Esophagus mucosa (tissue), 1 donor: ENCODE measurements around the gene ZCCHC14. TPM values are rescaled to one million over a fixed set of nuclear protein-coding genes. Genes with fewer than 3 reads are reported as not detected.
"Not testable (repeated sequence)": the region's sequence is repeated elsewhere in the genome, so short reads cannot be mapped to it uniquely, and the experiment has no call there.

Experiments used
- ATAC-seq: fragments of 200-7000 bp; cut with Tn5 transposase; one replicate; pipeline ENCODE4 v1.9.1; 2020
- total RNA-seq: library from RNA; stranded (reverse); gene quantifications from one replicate; pipeline ENCODE4 v1.2.4, GENCODE V29; 2023
- donor health status: DM: yes; HTN: yes; CAD: no.

The ZCCHC14 gene
- total RNA-seq, 1 donor from 2014 or later = 11.4 TPM

DNA sequence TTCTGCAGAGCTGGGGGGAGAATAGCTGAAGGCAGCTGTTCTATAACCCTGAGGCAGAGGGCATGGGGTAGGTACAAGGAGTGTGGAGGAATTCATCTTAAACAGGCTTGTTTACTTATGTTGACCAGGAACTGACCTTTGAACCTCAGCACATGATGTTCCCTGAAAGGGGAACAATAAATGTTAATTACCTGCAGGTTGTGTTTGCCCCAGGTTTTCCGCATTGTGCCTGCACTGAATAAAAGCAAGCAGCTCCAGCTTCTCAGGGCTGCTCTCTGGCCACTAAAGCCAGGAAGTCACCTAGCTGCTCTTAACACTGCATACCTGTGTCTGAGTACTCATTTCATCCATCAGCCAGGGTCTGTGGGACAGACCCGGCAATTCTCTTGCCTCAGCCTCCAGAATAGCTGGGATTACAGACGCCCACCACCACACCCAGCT lies 113.5 kb downstream of the ZCCHC14 start:
- not testable (repeated sequence) for ATAC-seq

DNA sequence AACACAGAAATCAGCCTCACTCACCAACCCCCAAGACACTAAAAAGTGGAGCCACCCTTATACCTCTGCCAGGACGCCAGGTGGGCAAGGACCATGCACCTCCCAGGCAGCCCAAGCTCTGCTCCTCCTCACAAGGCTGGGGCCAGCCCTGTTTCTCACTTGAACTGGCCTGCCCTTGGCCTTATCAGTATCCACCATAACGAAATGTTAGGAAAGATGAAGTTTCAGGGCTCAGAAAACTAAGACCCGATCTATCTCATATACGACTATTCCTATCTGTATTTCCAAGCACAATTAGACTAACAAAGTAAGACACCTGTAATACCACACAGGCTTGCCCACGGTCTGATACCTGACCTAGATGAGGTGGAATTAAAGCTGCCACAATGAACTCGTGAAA lies 116.2 kb downstream of the ZCCHC14 start:
- ATAC-seq = no peak

DNA sequence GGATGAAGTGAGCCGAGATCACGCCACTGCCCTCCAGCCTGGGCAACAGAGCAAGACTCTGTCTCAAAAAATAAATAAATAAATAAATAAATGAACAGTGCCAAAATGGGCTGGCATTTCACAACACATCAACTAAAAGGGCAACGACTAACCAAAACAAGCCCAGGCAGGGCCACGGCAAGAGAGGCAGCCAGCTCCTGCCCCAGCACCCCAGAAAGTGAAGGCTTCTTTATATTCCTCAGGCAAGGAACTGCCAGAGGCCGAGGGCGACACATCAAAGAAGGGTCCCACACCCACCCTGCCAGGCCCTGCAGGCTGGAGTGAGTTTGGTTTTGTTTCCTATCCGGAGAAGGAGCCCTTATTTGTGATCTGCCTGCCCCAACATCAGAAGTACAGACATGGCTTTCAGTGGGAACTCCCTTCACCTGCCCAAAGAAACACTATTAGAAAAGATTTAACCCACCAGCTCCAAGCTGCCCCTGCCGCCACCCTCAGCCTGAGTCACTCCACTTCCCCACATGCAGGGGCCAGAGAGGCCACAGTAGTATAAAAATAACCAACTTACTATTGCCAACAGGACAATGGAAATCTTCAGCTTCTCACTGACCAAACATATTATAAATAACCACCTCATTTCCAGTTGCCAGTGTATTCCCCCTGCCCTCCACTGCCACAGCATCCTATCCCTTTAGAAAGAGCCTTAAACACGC lies 117.2 kb downstream of the ZCCHC14 start:
- peak; percentile 61 for ATAC-seq

DNA sequence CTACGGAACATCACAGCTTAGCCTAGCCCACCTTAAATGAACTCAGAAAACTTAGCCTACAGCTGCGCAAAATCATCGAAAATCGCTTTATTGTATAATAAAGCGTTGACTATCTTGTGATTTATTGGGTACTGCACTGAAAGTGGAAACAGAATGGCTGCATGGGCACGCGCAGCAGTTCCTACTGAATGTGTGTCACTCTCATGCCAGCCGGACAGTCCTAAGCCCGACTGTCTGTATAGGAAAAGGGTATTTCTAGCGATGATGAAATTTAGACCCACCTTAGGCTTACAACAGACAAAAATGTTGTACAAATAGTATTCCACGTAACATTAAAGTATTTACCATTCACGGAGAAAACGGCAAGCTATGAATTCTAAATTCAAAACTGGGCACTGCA lies 118.5 kb downstream of the ZCCHC14 start:
- ATAC-seq = no peak

DNA sequence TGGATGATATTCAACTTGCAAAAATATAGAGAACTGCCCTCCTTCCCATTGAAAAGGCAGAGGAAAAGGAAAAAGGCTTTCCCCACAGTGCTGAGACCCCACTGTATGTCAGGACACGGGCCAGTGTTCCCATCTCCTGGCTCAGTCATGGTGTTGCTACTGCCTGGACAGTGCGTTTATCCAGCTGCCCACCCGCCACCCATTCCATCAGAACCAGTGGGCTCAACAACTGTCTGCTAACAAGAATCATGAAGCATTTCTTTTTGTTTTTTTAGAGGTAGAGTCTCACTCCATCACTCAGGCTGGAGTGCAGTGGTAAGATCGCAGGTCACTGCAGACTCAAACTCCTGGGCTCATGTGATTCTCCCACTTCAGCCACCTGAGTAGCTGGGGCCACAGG lies 120.5 kb downstream of the ZCCHC14 start:
- no peak for ATAC-seq

DNA sequence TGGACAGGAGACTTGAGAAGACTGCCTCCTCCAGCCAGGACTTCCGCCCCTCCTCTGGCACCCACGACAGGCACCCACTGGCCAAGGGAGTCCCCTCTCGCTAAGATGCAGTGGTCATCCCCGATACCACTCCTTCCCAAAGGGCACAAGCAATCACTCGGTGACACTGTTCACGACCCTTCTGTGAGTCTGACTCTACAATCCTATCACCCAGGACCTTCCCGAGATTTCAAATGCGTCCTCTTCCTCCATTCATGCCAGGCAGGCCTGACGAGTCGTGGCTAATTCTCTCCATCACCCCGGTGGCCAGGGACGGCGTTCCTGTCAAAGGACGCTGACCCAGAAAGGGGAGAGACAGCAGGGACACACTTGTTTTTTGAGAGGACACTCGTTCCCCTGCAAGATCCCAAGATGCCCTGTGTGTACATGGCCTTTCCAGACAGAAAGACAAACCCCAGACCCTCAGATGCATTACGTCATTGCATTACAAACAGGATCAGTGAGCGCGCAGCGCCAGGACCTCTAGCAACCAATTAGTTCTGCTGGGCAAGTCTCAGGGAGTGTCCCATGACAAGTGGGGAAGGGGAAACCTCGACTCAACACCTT lies 121.5 kb downstream of the ZCCHC14 start:
- no peak for ATAC-seq

DNA sequence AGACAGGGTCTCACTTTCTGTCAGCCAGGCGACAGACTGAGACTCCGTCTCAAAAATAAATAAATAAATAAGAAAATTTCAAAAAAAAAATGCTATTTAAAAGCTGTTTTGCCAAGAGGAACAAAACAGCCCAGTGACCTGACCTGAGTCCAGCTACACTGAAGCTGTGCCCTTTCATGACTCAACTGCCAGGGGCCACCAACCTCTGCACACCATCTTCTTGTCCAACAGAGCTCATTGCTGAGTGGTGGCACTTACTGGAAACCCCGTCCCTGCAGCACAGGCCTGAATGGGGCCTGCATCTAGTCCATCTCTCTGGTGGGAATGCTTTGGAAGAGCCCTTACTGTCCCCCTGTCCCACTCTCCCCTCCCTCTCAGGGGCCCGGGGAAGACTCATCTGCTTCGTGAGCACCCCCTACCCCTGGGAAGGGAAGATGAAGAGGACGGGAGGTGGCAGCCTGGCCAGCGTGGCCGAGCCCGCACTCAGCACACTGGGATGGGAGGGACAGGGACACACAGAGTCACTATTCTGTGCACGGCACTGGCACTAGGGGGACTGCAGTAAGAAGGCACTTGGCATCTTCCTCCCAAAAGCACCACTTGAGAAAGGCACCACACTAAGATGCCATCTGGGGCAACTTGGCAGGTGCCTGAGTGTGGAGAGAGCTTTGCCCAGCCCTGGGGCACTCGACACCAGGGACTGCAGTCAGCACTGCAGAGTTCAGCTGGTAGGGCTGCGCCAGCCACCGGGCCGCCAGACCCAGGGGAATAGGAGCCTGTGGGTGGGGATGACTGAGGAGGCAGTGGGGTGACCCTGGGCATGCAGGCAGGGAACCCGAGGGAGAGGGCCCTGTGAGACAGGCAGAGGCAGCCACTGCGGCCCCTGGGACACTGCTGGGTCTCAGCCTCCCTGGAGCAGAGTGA lies 122.8 kb downstream of the ZCCHC14 start:
- ATAC-seq = no peak

DNA sequence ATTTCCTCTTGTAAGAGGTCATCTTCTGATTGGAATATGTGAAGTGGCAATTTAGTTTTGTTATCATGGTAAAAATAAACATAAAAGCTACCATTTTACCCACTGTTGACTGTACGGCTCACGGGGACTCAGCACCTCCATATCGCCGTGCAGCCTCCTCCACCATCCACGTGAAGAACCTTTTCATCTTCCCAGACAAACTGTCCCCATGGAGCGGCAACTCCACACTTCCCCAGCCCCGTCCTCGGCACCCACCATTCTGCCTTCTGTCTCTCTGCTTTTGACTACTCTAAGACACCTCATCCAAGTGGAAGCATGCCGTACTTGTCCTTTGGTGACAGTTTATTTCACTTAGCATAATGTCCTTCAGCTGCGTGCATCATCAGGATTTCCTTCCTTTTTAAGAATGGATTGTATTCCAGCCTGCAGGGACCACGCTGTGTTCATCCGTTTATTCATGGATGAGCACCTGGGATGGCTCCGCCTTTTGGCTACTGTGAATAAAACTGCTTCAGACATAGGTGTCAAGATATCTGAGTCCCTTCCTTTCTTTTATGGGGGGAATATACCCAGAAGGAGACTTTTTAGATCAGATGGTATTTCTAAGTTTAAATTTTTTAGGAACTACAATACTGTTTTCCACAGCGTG lies 123.6 kb downstream of the ZCCHC14 start:
- no peak for ATAC-seq

DNA sequence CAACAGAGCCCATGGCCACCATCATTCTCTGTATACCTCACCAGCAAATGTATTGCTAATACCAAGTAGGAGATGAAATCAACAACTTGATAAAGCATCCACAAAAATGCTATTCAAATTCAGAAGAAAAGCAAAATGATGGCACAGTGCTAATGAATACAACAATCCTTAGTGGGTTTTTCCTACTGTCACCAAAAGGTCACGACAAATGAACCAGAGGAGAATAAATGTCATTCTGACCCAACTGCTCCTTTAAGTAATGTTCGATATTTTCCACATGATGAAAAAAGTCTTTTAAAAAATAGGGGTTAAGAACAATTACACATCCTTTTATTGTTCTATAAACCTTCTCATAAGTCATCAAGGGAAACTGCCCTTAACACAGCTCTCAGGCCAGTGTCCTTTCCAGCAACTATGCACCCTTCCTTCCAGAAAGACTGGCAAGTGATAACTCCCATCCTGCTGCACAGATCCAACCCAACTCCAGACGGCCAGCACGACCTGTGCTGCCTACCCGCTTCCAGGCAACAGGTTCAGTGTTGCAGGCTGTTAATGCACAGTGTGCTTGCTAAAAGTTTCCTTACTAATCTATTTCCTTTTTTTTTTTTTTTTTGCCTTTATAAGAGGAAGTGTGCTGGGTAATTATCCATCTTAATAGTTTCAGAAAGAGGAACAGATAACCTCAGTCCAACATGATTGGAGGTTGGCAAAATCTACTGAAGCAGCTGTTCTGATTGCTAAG lies 124.6 kb downstream of the ZCCHC14 start:
- no peak for ATAC-seq

DNA sequence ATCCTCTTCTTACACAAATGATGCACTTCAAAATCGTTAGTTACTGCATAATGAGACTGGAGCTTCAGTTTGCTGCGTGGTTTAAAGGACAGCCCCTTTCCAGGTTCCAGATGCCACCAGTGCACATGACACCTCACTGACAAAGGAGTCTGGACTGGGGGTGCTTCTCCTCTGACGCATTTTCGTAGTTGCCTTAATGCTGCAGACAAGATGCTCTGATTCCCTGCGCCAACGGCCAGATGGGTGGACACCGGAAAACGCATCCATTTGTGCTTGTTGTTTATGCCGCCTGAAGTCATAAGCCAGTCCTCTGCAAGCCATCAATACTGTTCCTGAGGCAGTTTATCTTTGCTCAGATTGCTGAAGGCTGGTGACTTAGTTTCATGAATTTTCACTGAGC lies 125.3 kb downstream of the ZCCHC14 start:
- ATAC-seq = no peak

DNA sequence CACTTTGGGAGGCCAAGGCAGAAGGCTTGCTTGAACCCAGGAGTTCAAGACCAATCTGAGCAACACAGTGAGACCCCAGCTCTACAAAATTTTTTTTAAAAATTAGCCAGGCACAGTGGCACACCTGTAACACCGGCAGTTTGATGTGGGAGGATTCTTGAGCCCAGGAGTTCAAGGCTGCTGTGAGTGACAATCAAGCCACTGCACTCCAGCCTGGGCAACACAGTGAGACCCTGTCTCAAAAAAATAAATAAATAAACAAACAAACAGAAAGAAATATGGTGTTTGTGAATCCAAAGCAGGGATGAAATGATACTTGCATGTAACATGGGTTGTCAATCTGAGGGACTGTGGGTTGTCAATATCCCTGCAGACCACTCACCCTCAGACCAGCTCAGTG lies 125.9 kb downstream of the ZCCHC14 start:
- ATAC-seq = no peak

DNA sequence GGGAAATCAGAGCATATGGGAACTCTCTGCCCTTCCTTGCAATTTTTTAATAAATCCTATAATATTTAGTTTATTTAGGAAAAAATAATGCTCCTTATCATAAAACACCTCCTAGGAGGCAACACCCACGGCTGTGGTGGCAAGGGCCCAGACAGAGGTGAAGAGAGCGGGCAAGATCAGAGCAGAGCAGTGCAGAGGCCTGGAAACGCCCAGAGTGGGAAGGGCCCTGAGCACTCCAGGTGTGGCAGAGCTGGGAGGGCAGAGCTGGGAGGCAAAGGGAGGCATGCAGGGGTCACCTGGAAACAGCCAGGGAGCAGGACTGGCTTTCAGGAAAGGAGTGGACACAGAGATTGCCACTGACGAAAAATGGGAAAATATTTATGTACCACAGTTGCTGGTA lies 126.5 kb downstream of the ZCCHC14 start:
- peak; percentile 45 for ATAC-seq

DNA sequence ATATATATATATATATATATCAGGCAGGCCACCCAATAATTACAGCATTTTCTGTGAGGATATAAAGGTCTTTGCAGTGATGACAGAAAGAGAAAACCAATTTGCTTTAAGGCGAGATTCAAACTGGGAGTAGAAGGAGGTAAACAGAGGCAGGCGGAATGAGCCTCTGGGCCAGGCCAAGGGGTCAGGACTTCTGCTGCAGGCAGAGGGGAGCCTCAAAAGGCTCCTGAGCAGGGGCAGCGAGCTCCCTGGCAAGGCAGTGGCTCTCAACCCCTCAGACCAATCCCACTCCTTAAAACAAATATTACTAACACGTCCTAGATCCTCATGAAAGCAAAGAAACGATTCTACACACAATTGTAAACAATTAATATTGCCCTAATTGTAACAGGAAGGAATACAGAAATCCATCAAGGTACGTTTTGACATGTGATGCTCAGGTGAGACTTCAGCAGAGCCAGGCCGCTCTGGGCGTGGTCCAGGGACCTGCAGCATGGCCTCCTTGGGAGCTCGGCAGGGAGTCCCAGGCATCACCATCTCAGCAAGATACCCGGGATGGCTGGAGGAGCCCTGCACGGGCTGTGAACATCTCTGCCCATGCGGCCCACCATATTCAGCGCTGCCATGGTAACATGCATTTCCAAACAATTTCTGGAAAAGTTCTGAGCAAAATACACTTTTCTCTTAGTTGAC lies 127.7 kb downstream of the ZCCHC14 start:
- ATAC-seq = no peak

DNA sequence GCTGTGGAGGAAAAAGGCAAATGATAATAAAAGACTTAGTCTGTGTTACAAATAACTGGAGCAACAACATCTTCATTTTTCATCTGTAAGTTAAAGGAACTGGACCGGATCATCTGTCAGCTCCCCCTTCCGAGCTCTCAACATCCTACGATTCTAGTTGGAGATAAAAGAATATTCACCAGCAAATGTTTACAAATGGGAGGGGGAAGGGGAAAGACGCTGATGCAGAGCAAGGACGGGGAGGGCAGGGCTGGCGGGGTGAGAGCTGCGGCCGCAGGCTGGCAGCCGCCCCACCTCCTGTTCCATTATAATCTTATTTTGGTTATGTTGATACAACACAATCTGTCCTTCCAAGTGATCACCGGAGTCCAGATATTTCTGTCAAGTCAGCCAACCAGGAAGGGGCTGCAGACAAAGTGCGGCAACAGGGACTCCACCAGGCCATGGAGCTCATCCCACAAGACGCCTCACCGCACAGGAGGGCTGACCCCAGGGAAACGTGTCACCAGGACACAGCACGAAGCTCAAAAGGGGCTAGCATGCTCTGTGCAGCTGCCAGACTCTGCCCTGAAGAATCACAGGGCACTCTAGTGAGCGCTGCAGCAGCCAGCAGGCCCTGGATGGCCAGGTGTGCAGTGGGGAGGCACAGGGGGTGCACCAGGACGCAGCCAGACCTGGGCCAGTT lies 128.9 kb downstream of the ZCCHC14 start:
- no peak for ATAC-seq

DNA sequence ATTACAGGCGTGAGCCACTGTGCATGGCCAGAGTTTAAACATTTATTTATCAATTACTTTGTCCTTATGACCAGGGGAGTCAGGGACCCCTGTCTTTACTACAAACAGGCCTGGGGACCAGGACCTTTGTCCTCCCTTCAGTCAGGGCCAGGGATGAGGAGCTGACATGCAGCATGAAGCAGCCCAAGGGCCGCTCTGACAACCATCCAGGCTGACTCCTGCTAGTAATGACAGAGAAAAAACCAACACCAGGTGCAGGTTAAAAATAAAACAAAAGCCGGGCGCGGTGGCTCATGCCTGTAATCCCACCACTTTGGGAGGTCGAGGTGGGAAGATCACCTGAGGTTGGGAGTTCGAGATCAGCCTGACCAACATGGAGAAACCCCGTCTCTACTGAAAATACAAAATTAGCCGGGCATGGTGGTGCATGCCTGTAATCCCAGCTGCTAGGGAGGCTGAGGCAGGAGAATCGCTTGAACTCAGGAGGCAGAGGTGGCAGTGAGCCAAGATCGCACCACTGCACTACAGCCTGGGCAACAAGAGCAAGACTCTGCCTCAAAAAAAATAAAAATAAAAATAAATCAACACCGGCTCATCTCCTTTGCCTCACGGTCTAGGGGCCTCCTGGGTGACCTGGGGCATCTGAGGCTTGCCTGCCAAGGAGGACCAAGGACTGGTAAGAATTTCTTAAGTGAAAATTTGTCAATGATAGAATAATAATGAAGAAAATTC lies 129.8 kb downstream of the ZCCHC14 start:
- ATAC-seq = not testable (repeated sequence)

DNA sequence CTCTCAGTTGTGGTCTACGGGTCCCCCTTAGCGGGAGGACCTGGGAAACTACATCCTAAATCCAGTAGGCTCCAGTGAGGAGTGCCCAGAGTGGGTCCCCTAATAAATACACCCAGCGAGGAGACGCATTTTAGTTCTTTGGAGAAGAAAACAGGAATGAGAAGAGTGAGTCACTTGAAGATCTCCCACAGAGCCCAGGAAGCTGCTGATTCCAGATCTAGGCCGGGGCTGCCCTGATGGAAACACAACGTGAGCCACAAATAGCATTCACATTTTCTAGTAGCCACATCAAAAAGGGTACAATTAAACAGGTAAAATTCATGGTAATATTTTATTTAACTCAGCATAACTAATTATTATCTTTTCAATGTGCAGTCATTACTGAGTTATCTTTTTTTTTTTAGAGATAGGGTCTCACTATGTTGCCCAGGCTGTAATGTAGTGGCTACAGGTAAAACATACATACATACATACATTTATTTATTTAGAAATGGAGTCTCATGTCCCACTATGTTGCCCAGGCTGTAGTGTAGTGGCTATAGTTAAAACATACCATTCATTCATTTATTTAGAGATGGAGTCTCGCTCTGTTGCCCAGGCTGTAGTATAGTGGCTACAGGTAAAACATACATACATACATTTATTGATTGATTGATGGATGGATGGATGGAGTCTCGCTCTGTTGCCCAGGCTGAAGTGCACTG lies 130.8 kb downstream of the ZCCHC14 start:
- ATAC-seq = no peak

DNA sequence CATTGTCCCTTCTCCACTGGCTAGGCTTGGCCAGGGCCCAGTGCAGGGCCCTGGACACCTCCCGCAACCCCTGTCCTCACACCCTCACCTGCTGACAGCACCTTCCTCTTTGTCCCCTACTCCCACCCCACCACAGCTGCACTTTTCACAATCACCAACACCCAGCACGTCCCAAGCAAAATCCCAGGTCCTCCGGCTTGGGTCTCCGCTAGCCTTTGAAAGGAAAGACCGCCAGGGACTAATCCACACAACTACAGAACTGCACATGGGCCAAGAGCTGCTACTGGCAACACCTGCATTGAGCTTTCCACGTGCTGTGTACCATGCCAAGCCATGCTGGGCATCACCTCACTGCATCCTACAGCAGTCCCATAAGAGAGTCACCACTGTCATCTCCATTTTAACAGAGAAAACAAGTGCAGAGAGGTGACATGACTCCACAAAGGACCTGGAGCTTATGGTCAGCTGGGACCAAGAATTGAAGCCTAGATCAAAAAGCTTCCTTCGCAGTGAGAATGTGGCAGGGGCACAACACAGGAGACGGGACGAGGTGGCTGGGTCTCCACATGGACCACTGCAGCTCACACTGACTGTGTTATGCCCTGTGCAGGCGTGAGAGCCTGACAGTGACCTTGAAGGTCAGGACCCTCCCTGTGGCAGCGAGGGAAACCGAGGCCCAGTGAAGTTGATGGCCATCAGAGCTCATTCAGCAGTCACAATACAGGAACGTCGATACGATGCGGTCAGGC lies 131.8 kb downstream of the ZCCHC14 start:
- peak; percentile 11 for ATAC-seq

DNA sequence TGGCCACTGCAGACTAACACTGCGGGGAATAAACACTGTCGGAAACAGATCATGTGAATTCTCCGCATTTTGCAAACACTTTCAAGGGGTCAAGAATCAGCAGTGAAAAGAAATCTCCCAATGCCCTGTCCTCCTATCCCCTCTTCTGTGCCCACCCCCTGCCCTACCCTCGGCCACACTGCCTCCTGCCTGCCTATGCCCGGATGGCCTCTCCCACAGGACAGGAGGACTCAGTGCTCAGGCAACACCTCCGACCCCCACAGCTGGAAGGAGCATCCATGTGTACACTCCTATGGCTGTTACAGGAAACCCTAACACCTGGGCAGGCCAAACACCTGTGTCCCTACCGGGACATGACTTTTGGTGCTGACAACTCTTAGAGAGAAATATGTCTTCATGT lies 133.7 kb downstream of the ZCCHC14 start:
- no peak for ATAC-seq

DNA sequence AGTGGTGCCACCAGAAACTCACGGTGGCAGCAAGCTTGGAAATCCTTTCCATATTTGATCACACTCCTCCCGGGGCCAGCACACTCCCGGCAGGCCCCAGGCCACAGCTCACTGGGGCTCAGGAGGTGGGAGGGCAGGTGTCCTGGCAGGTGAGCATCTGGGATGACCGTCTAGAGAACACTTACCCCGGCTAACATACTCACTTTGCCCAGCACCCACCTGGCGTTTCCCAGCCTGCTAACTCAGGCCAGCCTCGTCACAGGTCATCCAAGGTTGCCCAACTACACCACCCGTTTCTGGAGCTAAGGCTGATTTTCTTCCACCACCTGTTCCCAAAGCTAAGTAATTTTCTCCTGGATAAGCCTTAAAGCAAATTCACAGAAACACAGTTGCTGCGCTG lies 134.1 kb downstream of the ZCCHC14 start:
- ATAC-seq = no peak
